ENCODE data around the gene NR2F2.

DNA sequence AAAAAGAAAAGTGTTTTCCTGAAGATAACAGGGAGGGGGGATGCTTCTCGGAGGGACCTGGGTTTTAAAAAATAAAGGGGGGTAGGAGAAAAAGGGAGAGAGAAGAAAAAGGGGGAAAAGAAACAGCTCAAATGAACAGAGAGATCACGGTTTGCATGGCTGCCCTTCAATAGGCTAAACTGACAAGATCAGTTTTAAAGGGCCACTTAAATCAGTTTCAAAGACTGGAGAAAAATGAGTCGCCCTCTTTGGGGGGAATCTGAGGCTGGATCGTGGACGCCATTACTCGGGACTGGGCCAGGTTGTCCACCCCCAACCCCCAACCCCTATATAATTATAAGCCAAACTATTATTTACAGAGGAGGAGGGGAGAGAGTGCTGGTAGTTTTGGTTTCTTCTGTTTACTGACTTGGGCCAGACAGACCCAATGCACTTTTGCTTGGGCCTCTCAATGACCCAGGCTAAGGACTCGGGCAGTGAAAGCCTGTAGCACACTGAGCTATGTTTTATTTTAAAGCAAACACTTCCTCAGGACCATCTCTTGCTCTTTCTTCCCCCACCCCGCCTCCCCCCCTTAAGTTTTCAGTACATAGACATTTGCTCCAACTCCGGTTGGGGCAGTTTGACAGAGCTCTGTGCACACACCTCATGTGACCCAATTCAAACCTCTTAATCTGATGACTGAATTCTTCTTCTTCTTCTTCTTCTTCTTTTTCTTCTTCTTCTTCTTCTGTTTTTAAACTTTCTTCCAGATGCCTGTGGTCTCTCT lies 6.3 kb downstream of the NR2F2 start:
- TF ChIP-seq, protein P1, sequence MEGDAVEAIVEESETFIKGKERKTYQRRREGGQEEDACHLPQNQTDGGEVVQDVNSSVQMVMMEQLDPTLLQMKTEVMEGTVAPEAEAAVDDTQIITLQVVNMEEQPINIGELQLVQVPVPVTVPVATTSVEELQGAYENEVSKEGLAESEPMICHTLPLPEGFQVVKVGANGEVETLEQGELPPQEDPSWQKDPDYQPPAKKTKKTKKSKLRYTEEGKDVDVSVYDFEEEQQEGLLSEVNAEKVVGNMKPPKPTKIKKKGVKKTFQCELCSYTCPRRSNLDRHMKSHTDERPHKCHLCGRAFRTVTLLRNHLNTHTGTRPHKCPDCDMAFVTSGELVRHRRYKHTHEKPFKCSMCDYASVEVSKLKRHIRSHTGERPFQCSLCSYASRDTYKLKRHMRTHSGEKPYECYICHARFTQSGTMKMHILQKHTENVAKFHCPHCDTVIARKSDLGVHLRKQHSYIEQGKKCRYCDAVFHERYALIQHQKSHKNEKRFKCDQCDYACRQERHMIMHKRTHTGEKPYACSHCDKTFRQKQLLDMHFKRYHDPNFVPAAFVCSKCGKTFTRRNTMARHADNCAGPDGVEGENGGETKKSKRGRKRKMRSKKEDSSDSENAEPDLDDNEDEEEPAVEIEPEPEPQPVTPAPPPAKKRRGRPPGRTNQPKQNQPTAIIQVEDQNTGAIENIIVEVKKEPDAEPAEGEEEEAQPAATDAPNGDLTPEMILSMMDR (IDR thresholded peaks at IDR 0.05) = no peak
- no peak for TF ChIP-seq MEF2A (IDR thresholded peaks at IDR 0.05; ENCODE audit: borderline replicate concordance, low read depth)
- TF ChIP-seq, protein P2, sequence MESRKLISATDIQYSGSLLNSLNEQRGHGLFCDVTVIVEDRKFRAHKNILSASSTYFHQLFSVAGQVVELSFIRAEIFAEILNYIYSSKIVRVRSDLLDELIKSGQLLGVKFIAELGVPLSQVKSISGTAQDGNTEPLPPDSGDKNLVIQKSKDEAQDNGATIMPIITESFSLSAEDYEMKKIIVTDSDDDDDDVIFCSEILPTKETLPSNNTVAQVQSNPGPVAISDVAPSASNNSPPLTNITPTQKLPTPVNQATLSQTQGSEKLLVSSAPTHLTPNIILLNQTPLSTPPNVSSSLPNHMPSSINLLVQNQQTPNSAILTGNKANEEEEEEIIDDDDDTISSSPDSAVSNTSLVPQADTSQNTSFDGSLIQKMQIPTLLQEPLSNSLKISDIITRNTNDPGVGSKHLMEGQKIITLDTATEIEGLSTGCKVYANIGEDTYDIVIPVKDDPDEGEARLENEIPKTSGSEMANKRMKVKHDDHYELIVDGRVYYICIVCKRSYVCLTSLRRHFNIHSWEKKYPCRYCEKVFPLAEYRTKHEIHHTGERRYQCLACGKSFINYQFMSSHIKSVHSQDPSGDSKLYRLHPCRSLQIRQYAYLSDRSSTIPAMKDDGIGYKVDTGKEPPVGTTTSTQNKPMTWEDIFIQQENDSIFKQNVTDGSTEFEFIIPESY (IDR thresholded peaks at IDR 0.05; ENCODE audit: borderline replicate concordance, low read depth) = no peak
- TF ChIP-seq, protein P3, sequence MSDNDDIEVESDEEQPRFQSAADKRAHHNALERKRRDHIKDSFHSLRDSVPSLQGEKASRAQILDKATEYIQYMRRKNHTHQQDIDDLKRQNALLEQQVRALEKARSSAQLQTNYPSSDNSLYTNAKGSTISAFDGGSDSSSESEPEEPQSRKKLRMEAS (IDR thresholded peaks at IDR 0.05; ENCODE audit: low read depth) = no peak
- TF ChIP-seq, protein P4, sequence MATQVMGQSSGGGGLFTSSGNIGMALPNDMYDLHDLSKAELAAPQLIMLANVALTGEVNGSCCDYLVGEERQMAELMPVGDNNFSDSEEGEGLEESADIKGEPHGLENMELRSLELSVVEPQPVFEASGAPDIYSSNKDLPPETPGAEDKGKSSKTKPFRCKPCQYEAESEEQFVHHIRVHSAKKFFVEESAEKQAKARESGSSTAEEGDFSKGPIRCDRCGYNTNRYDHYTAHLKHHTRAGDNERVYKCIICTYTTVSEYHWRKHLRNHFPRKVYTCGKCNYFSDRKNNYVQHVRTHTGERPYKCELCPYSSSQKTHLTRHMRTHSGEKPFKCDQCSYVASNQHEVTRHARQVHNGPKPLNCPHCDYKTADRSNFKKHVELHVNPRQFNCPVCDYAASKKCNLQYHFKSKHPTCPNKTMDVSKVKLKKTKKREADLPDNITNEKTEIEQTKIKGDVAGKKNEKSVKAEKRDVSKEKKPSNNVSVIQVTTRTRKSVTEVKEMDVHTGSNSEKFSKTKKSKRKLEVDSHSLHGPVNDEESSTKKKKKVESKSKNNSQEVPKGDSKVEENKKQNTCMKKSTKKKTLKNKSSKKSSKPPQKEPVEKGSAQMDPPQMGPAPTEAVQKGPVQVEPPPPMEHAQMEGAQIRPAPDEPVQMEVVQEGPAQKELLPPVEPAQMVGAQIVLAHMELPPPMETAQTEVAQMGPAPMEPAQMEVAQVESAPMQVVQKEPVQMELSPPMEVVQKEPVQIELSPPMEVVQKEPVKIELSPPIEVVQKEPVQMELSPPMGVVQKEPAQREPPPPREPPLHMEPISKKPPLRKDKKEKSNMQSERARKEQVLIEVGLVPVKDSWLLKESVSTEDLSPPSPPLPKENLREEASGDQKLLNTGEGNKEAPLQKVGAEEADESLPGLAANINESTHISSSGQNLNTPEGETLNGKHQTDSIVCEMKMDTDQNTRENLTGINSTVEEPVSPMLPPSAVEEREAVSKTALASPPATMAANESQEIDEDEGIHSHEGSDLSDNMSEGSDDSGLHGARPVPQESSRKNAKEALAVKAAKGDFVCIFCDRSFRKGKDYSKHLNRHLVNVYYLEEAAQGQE (IDR thresholded peaks at IDR 0.05; ENCODE audit: low read depth, low read length) = no peak
- no peak for TF ChIP-seq CHD2 (IDR thresholded peaks at IDR 0.05; ENCODE audit: low read length, partially characterized antibody)
- TF ChIP-seq RAD21 (IDR thresholded peaks at IDR 0.05; ENCODE audit: low read length) = no peak
- no peak for TF ChIP-seq POLR2AphosphoS5 (IDR thresholded peaks at IDR 0.05; ENCODE audit: low read depth, low read length)
- no peak for TF ChIP-seq RXRA (IDR thresholded peaks at IDR 0.05; ENCODE audit: borderline replicate concordance, low read depth)
- TF ChIP-seq EZH2phosphoT487 (IDR thresholded peaks at IDR 0.05; ENCODE audit: borderline replicate concordance, low read depth) = no peak
- no peak for TF ChIP-seq TAF1 (IDR thresholded peaks at IDR 0.05; ENCODE audit: borderline replicate concordance, low read depth, low read length)
